Tibial nerve (tissue), 4 donors: ENCODE measurements around the gene SCEL.

ENCODE experiments used
- CTCF ChIP-seq, 5 experiments: fragments of 200-600 bp in 3 of 5; fragments of 450-650 bp in 2 of 5; sonication (generic) in 3 of 5; IDR thresholded peaks; one replicate each; pipeline ENCODE4 v1.5.1; 2016 to 2019; ENCODE audit warnings: antibody characterized with exemption in 5 of 5, mild to moderate bottlenecking in 3 of 5, moderate library complexity in 2 of 5
- EP300 ChIP-seq, 2 donors: sonication (generic); formaldehyde crosslinking; IDR thresholded peaks; one replicate each; pipeline ENCODE4 v1.6.1; 2017; ENCODE audit warnings: antibody characterized with exemption in 2 of 2, mild to moderate bottlenecking in 1 of 2
- POLR2A ChIP-seq, 2 donors: fragments of 450-650 bp; IDR thresholded peaks; one replicate each; pipeline ENCODE4 v1.6.1; 2017; ENCODE audit warnings: antibody characterized with exemption in 2 of 2, mild to moderate bottlenecking in 2 of 2, moderate library complexity in 2 of 2

- TF ChIP-seq CTCF (IDR thresholded peaks at IDR 0.05) (no peak), POLR2A (IDR thresholded peaks at IDR 0.05) (no peak), EP300 (IDR thresholded peaks at IDR 0.05) (no peak)
Observed at GRCh38 chr13:77519808-77520207, 15.7 kb upstream of the SCEL start.
